ENCODE measurements around the gene SCUBE1.

SCUBE1 gene

GRCh38 chr22:43167001-43167589 lies 176.1 kb downstream of the SCUBE1 start:
- Histone ChIP-seq H4K20me1 (ENCODE audit: insufficient read depth, low read length) (no peaks in the 10 kb centered on the region), H3K79me2 (ENCODE audit: insufficient read depth, low read length) (no peaks in the 10 kb centered on the region), H2AFZ (ENCODE audit: low read length) (no peak overlapping the region), H3F3A (ENCODE audit: insufficient read depth, low read length) (no peaks in the 10 kb centered on the region), H3K27ac (ENCODE audit: low read depth, low read length, poor library complexity, severe bottlenecking) (no peak overlapping the region), H3K27me3 (ENCODE audit: insufficient read depth, low read length) (0 out of 2 replicates have a peak, but pooled peaks cover 3% of the 10 kb centered on the region), H3K4me3 (ENCODE audit: low read depth, low read length, poor library complexity, severe bottlenecking) (no peak overlapping the region), H3K4me1 (ENCODE audit: insufficient read depth, low read length, severe bottlenecking) (peaks cover 25% of the 10 kb centered on the region), H3K36me3 (ENCODE audit: insufficient read depth, low read length) (peaks cover 53% of the 10 kb centered on the region), H3K9me2 (ENCODE audit: low read depth, low read length) (no peaks in the 10 kb centered on the region), H3K9me3 (ENCODE audit: low read length) (no peaks in the 10 kb centered on the region), H3K9ac (ENCODE audit: low read length) (no peak overlapping the region), H3K4me2 (ENCODE audit: low read length) (no peak overlapping the region)
- TF ChIP-seq, protein P1, sequence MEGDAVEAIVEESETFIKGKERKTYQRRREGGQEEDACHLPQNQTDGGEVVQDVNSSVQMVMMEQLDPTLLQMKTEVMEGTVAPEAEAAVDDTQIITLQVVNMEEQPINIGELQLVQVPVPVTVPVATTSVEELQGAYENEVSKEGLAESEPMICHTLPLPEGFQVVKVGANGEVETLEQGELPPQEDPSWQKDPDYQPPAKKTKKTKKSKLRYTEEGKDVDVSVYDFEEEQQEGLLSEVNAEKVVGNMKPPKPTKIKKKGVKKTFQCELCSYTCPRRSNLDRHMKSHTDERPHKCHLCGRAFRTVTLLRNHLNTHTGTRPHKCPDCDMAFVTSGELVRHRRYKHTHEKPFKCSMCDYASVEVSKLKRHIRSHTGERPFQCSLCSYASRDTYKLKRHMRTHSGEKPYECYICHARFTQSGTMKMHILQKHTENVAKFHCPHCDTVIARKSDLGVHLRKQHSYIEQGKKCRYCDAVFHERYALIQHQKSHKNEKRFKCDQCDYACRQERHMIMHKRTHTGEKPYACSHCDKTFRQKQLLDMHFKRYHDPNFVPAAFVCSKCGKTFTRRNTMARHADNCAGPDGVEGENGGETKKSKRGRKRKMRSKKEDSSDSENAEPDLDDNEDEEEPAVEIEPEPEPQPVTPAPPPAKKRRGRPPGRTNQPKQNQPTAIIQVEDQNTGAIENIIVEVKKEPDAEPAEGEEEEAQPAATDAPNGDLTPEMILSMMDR (IDR thresholded peaks at IDR 0.05; ENCODE audit: low read length), result no peak
- TF ChIP-seq EZH2 (IDR thresholded peaks at IDR 0.05; ENCODE audit: borderline replicate concordance, low read length), result no peak

- Histone ChIP-seq H3K27me3 (ENCODE audit: insufficient read depth, low read length) (0 out of 2 replicates have a peak, but pooled peaks cover 3% of the 10 kb centered on the region), H2AFZ (ENCODE audit: low read length) (no peak overlapping the region), H3K9me3 (ENCODE audit: low read length) (no peaks in the 10 kb centered on the region), H3K27ac (ENCODE audit: low read depth, low read length, poor library complexity, severe bottlenecking) (no peak overlapping the region), H3K36me3 (ENCODE audit: insufficient read depth, low read length) (peaks cover 45% of the 10 kb centered on the region), H3K79me2 (ENCODE audit: insufficient read depth, low read length) (no peaks in the 10 kb centered on the region), H3F3A (ENCODE audit: insufficient read depth, low read length) (no peaks in the 10 kb centered on the region), H3K4me2 (ENCODE audit: low read length) (no peak overlapping the region), H3K4me1 (ENCODE audit: insufficient read depth, low read length, severe bottlenecking) (peaks cover 25% of the 10 kb centered on the region), H3K9me2 (ENCODE audit: low read depth, low read length) (no peaks in the 10 kb centered on the region), H3K9ac (ENCODE audit: low read length) (no peak overlapping the region), H4K20me1 (ENCODE audit: insufficient read depth, low read length) (no peaks in the 10 kb centered on the region), H3K4me3 (ENCODE audit: low read depth, low read length, poor library complexity, severe bottlenecking) (no peak overlapping the region)
- TF ChIP-seq, protein P1 (IDR thresholded peaks at IDR 0.05; ENCODE audit: low read length), result no peak
- TF ChIP-seq EZH2 (IDR thresholded peaks at IDR 0.05; ENCODE audit: borderline replicate concordance, low read length), result no peak
Observed at GRCh38 chr22:43166132-43166930, 176.8 kb downstream of the SCUBE1 start.

DNA sequence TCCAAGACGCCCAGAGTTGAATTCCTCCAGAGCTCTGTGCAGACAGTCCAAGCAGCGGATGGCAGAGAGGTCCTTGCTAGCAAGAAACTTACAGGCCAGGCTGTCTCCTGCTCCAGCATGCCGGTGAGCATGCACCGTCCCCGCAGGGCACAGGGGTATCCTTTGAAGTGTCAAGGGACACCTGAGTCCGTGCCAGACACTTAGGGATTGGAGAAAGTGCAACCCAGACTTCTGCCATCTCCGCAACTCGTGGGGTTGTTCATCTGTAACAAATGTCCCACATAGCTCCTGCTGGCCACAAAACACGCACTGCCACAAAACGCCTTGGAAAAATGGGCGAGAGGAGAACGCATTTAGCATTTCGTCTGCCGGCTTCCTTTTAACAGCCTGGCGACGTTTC lies 178.5 kb downstream of the SCUBE1 start:
- H3K79me2 ChIP-seq (ENCODE audit: insufficient read depth, low read length), result no peaks in the 10 kb centered on the region
- peaks cover 25% of the 10 kb centered on the region for H3K4me1 ChIP-seq (ENCODE audit: insufficient read depth, low read length, severe bottlenecking)
- H3K4me2 ChIP-seq (ENCODE audit: low read length), result no peak overlapping the region
- H3K9me2 ChIP-seq (ENCODE audit: low read depth, low read length), result no peaks in the 10 kb centered on the region
- H3K4me3 ChIP-seq (ENCODE audit: low read depth, low read length, poor library complexity, severe bottlenecking), result no peak overlapping the region
- H3K36me3 ChIP-seq (ENCODE audit: insufficient read depth, low read length), result peaks cover 28% of the 10 kb centered on the region
- 0 out of 2 replicates have a peak, but pooled peaks cover 4% of the 10 kb centered on the region for H3K27me3 ChIP-seq (ENCODE audit: insufficient read depth, low read length)
- no peak overlapping the region for H3K9ac ChIP-seq (ENCODE audit: low read length)
- H3K9me3 ChIP-seq (ENCODE audit: low read length), result no peaks in the 10 kb centered on the region
- TF ChIP-seq, protein P1 (IDR thresholded peaks at IDR 0.05; ENCODE audit: low read length), result no peak
- no peak for TF ChIP-seq EZH2 (IDR thresholded peaks at IDR 0.05; ENCODE audit: borderline replicate concordance, low read length)
- no peaks in the 10 kb centered on the region for H4K20me1 ChIP-seq (ENCODE audit: insufficient read depth, low read length)
- no peak overlapping the region for H2AFZ ChIP-seq (ENCODE audit: low read length)
- no peak overlapping the region for H3K27ac ChIP-seq (ENCODE audit: low read depth, low read length, poor library complexity, severe bottlenecking)
- no peaks in the 10 kb centered on the region for H3F3A ChIP-seq (ENCODE audit: insufficient read depth, low read length)

All from OCI-LY1 (cell line).